Stimulated activated CD4-positive, alpha-beta T cell treated with anti-CD3 and anti-CD28 coated beads, Interleukin-2, amount 100 ng/mL, for 24 hours (primary cell): ENCODE data around the gene PLXND1.

ENCODE experiments used
- DNase-seq, 2 donors: peaks; one replicate each; pipeline ENCODE4 v3.0.0-alpha.2; 2020

PLXND1 gene

DNA sequence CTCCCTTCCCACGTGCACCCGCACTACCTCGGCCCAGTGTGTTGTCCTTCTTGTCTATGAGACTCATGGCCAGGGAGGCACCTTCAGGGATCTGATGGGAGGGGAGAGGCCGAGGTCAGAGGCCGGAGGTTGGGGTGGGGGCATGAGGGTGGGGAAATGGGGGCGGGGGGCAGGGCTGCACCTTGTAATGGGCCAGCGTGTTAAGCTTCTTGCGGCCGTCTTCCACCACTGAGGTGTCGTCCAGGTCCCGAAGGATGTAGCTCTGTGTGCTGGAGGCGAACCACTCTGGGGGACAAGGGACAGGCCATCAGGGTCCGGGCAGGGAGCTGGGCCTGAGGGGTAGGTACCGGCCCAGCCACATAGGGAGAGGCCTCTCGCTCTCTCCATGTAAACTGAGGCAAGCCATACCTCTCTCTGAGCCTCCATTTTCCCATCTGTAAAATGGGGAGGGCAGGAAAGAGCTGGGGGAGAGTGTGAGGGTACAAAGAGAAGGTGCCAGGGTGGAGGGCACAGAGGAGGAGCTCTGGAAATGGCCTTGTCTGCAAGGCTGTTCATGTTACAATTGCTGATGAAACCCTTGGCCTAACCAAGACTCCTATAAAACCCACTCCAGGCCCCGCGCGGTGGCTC is 44.7 kb downstream of the PLXND1 start:
- DNase-seq = no peak

DNA sequence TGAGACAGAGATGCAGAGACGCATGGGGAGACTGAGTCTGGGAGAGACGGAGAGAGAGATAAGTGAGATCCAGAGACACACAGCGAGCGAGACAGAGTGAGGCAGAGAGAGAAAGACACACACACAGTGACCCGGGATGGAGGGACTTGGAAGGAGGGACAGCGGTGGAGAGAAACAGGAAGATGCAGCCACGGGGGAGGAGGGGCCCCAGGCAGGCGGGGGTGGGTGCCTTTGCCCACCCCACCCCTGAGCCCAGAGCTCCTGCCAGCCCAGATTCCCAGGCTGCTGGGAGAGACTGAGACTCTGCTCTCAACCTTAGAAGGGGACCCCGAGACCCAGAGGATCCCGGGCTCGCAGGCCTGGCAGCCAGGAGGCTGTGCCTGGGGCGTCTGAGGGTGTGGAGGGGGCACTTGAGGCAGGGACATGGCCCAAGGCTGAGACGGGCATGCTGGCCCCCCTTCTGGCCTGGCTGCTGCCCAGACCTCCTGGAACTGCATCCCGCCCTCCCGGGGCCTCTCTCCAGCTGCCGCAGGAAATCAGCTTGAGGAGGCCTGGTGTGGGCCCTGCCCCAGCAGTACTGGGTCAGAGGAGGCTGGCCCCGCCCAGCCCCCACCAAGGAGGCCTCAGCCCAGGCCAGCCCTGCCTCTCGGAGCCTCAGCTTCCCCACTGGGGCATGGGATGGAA is 45.4 kb downstream of the PLXND1 start:
- DNase-seq = no peak

DNA sequence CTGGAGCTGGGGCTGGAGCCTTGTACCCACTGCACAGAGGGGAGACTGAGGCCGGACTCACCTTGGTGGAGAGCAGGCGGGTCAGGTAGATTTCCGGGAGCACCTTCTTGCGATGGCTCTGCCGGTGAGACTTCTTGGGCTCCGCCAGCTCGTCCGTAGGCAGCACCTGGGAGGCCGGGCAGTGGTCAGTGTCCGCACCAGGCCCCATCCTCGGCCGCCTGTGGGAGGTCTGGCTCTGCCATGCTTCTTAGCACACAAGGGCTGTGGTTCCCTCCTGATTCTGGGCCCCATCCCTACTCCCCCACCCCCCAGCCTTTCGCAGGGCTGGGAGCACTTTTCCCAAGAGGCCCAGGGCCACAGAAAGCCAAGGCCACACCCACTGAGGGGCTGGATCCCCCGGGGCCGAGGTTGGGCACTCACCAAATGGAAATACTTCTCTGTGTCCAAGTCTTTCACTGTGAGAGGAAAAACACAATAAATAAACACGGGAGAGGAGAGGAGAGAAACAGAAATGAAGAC is 46.1 kb downstream of the PLXND1 start:
- no peak for DNase-seq

GRCh38 chr3:129559565-129560079 is 46.9 kb downstream of the PLXND1 start:
- DNase-seq = no peak

- no peak for DNase-seq
Observed at GRCh38 chr3:129558772-129559564, 47.5 kb downstream of the PLXND1 start.

- DNase-seq = no peak
Observed at GRCh38 chr3:129558081-129558771, 48.2 kb downstream of the PLXND1 start.

DNA sequence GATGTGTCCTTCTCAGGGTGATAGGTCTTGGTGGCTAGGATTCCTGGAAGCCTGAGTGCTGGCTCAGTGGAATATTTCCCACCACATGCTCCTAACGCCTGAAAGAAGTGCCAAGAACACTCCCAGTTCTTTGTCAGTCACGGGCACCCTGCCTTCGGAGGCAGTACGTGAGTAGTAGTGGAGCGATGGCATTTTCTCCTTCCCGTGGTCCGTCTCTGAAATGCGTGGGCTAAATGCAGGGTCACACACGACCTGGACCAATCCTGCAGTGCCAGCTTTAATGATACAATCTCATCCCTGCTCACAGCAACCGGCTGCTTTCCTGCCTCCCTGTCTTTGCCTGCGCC is 49.0 kb downstream of the PLXND1 start:
- DNase-seq = no peak

- DNase-seq = no peak
Observed at GRCh38 chr3:129556890-129557547, 49.5 kb downstream of the PLXND1 start.

- DNase-seq = no peak
Observed at GRCh38 chr3:129556358-129556695, 50.1 kb downstream of the PLXND1 start.

GRCh38 chr3:129555616-129556357 is 50.7 kb downstream of the PLXND1 start:
- DNase-seq = no peak

DNA sequence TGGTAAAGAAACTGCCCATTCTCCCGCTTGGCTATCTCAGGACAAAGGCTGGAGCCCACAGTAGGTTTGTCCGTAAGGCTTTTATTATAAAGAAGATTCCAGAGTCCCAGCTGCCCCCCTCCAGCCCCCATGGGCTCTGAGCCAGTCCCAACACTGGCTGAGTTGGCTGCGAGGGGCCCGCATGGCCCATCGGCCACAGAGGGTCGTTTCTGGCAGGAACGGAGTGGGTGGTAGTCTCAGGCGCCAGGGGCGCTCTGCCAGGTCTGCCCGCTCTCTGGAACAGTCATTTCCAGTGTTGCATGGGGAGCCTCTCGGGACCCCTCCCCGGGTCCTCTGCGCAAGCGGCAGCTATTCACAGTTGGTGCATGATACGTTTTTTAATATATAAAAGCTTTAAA is 51.3 kb downstream of the PLXND1 start:
- DNase-seq = no peak

DNA sequence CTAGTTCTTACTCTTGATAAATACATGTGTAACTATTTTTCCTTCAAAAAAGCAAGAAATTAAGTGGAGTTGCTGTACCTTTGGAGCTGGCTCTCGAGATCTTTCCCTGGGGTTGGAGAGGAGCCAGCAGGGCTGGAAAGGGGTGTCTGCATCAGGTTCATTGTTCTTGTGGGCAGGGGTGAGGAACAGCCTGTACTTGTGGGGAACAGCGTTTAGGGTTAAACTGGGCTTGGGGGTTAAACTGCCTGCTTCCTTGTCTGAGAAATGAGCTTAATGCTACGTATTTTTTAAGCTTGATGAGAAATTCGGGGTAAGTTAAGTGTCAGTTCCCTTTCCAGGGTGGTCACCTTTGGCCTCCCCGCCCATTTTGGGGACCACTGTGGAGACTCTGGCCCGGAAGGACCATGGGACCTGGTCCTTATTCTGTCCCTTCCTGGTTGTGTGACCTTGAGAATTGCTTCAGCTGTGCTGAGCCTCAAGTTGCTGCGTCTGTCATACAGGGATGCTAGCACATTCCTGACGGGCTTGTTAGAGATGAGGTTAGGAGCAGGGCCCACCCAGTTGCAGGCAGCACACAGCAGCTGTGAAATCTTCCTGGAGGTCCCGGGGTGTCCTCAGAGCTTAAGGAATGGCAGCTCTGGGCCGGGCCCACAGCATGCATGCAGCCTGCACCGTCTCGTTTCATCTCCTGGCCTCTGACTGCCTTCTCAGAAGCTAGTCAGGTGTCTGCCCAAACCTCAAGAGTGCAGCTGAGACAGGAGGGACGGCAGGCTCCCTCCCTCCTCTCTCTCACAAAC is 51.9 kb downstream of the PLXND1 start:
- DNase-seq = no peak

- peak in 1 of 2 donors; percentile 32 for DNase-seq
Observed at GRCh38 chr3:129553719-129554118, 52.8 kb downstream of the PLXND1 start.

GRCh38 chr3:129553171-129553570 is 53.3 kb downstream of the PLXND1 start:
- no peak for DNase-seq

- DNase-seq = no peak
Observed at GRCh38 chr3:129552287-129553050, 54.0 kb downstream of the PLXND1 start.

- DNase-seq = no peak
Observed at GRCh38 chr3:129549805-129550204, 56.7 kb downstream of the PLXND1 start.

DNA sequence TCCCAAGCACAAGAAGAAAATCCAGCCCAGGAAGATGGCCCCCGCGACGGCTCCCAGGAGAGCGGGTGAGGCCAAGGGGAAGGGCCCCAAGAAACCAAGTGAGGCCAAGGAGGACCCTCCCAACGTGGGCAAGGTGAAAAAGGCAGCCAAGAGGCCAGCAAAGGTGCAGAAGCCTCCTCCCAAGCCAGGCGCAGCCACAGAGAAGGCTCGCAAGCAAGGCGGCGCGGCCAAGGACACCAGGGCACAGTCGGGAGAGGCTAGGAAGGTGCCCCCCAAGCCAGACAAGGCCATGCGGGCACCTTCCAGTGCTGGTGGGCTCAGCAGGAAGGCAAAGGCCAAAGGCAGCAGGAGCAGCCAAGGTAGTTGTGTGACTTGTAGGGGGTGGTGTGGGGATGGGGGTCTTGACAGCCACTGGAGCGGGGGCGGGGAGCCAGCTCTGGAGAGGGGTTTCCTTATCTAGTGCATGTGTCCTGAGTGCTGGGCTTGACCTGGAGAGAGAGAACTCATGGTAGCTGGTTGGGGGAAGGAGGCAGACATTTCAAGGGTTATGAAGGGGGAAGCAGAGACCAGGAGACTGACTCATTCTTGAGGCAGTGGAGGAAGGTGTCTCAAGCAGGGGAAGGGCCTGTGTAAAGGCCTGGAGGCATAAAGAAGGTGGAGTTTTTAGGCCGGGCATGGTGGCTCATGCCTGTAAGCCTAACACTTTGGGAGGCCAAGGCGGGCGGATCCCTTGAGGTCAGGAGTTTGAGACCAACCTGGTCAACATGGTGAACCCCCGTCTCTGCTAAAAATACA is 57.3 kb downstream of the PLXND1 start:
- DNase-seq = no peak

DNA sequence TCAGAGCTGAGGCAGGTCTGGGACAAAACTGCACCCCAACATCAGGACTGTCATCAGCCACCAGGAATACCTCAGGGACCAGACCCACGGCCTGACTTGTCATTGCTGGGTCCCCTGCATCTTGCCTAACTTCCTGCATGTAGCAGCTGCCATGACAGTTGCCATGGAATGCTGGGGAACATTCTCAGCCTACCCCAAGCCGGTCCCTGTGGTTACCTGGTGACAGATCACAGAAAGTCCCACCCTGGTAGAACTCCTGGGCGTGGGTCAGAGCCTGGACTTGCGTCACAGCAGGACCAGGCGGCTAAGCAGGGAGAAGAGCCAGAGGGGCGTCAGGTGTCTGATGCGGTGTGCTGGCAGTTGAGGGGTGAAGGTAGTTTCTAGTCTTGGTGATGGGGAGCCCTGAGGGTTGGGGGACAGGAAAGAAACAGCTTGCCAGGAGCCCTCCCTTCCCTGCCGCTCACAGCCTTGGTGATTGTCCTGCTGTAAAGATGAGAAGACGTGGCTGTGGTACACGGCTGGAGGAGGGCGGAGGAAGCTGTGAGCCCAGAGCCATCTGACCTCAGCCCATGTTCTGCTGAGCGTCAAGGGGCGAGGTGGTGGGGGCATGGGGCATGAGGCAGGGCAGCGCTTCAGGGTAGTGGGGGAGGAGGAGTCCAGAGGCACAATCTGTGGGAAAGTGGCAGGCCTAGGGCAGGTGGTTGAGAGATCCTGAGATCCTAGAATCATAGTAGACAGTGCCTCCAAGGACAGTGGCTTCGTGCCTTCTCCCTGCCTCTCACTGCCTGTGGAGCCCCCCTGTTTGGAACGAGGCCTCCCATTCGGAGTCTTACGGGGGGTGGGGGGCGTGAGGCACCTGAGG is 58.1 kb downstream of the PLXND1 start:
- no peak for DNase-seq
